ENCODE data around the gene SLC38A5.
A peak's percentile ranks its signal among the peaks of the same experiment; 100 is the strongest.
"Not testable (repeated sequence)": the region's sequence is repeated elsewhere in the genome, so short reads cannot be mapped to it uniquely, and the experiment has no call there.

Gene SLC38A5

GRCh38 chrX:48467281-48467761 lies 2.7 kb downstream of the SLC38A5 start:
- DNase-seq: no peak

GRCh38 chrX:48466696-48467095 lies 3.4 kb downstream of the SLC38A5 start:
- DNase-seq: no peak

- peak; percentile 94 for DNase-seq
Observed at GRCh38 chrX:48465336-48465933, 4.6 kb downstream of the SLC38A5 start.

- DNase-seq: no peak
Observed at GRCh38 chrX:48461830-48462229, 8.2 kb downstream of the SLC38A5 start.

- DNase-seq: no peak
Observed at GRCh38 chrX:48460606-48461005, 9.5 kb downstream of the SLC38A5 start.

GRCh38 chrX:48460031-48460430 lies 10.0 kb downstream of the SLC38A5 start:
- DNase-seq: no peak

GRCh38 chrX:48459483-48459882 lies 10.6 kb downstream of the SLC38A5 start:
- no peak for DNase-seq

- no peak for DNase-seq
Observed at GRCh38 chrX:48458711-48459110, 11.3 kb downstream of the SLC38A5 start.

GRCh38 chrX:48456628-48457331 lies 13.3 kb downstream of the SLC38A5 start:
- no peak for DNase-seq

GRCh38 chrX:48451708-48452107 lies 18.4 kb downstream of the SLC38A5 start:
- no peak for DNase-seq

GRCh38 chrX:48450076-48450475 lies 20.0 kb downstream of the SLC38A5 start:
- no peak for DNase-seq

GRCh38 chrX:48447201-48447600 lies 22.9 kb downstream of the SLC38A5 start:
- not testable (repeated sequence) for DNase-seq

GRCh38 chrX:48433713-48434112 lies 36.3 kb downstream of the SLC38A5 start:
- not testable (repeated sequence) for DNase-seq

GRCh38 chrX:48430166-48430565 lies 39.9 kb downstream of the SLC38A5 start:
- DNase-seq: not testable (repeated sequence)

GRCh38 chrX:48429606-48430005 lies 40.5 kb downstream of the SLC38A5 start:
- DNase-seq: not testable (repeated sequence)

- not testable (repeated sequence) for DNase-seq
Observed at GRCh38 chrX:48427027-48427716, 42.9 kb downstream of the SLC38A5 start.

GRCh38 chrX:48411860-48412259 lies 58.2 kb downstream of the SLC38A5 start, which contains the start of gene SSX4B:
SSX4B (minus strand) TSS chrX:48411960; CDS start chrX:48411372, 588 bp downstream.
- not testable (repeated sequence) for DNase-seq
